ENCODE data around the gene PTCHD4.
"Not testable (repeated sequence)": the region's sequence is repeated elsewhere in the genome, so short reads cannot be mapped to it uniquely, and the experiment has no call there.

Gene PTCHD4

DNA sequence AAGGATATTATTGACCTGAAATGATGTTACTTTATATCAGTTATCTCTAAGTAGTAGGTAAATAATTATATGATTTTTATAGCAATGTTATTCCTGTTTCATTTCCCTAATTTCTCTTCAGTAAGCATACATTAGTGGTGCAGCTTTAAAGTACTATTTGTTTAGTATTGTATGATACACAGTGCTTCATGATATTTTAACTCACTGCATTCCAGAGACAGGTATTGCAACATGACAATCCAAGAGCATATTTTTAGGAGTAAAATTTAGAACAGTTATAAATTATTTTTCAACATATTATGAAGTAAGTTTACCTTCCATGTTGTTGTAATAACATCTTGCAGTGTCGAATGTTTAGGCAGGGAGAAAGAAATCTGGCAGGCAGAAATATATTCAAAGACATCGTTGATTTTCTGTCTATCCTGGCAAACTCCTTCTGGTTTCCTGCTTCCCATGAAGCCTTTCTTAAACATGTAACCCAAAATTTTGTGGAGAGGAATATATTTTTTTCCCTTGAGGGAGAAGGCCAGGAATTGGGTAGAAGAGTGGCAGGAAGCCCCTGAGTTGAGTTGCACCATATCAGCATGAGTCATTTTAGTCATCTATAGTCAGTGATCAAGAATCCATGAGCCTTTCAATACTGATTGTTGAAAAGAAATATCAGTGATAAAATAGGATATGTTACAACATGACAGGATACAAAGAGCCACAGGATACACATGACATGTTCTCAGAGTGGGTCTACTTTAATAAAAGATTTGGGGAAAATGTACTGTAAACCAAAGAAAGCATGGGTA is 29.0 kb upstream of the PTCHD4 start:
- H3K4me3 ChIP-seq (replicated peaks in 1 of 2; ENCODE audit: low read depth in 2 of 2, low read length in 2 of 2), result no peak overlapping the region
- no peak for DNase-seq (ENCODE audit: low read depth in 2 of 2)
- TF ChIP-seq CTCF (IDR thresholded peaks at IDR 0.05; ENCODE audit: low read depth, low read length), result no peak

DNA sequence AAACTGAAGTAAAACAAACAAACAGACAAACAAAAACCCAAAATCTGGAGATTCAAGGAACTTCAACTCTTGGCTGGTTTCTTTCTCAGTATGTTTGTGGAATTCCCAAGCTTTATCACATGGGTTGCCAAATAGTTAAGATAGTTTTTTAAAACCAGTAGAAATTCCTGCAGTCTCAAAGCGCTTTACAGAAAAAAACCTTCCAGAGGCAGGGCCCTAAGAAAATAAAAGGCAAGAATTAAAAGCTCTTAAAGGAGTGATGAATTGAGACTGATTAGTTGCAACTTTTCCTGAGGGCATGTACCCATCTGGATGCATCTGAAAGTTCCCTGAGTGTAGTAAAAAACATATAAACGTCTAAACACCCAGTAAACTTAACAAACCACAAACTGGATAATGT is 25.9 kb upstream of the PTCHD4 start:
- no peak for TF ChIP-seq CTCF (IDR thresholded peaks at IDR 0.05; ENCODE audit: low read depth, low read length)
- no peak overlapping the region for H3K4me3 ChIP-seq (replicated peaks in 1 of 2; ENCODE audit: low read depth in 2 of 2, low read length in 2 of 2)
- peak in 1 of 2 donors; percentile 81 for DNase-seq (ENCODE audit: low read depth in 2 of 2)

- DNase-seq (ENCODE audit: low read depth in 2 of 2), result peak; percentile 78 to 94
- no peak overlapping the region for H3K4me3 ChIP-seq (replicated peaks in 1 of 2; ENCODE audit: low read depth in 2 of 2, low read length in 2 of 2)
- no peak for TF ChIP-seq CTCF (IDR thresholded peaks at IDR 0.05; ENCODE audit: low read depth, low read length)
Observed at GRCh38 chr6:48135323-48136084, 24.5 kb upstream of the PTCHD4 start.

DNA sequence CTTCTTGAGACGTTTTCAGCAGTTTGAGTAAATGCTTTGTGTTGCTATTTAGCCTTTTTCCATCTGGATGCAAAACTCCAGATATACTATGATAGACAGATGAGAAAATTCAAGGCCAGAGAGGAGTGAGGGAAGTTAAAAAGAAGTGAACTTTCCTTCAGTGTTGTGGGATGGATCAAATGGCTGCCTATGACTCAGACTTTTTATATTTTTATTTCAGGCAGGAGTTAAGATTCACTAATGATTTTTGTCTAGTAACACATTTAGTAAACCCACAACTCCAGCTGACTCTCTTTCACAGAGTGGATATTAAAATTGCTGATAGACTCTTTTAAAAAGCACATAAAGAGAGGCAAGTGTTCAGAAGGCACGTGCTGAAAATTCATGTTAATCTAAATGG is 23.2 kb upstream of the PTCHD4 start:
- H3K4me3 ChIP-seq (replicated peaks in 1 of 2; ENCODE audit: low read depth in 2 of 2, low read length in 2 of 2), result no peak overlapping the region
- TF ChIP-seq CTCF (IDR thresholded peaks at IDR 0.05; ENCODE audit: low read depth, low read length), result no peak
- DNase-seq (ENCODE audit: low read depth in 2 of 2), result no peak

DNA sequence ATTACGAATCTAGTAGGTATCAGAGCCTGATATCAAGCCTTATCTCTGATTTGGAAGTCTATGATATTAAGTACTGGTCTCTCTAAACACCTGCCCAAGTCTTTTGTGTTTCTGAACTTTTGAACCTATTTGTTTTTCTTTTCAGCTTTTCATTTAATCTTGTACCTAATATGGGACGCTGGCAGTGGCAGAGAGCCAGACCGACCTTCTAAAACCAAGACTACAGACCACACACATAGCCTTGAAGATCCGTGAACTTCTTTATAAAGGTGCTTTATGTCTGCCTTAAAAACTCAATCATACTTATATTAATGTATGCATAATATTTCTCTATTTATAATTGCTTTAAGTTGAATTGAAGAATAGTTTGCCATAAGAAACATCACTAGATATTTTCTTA is 12.6 kb upstream of the PTCHD4 start:
- H3K4me3 ChIP-seq (replicated peaks in 1 of 2; ENCODE audit: low read depth in 2 of 2, low read length in 2 of 2), result no peak overlapping the region
- no peak for TF ChIP-seq CTCF (IDR thresholded peaks at IDR 0.05; ENCODE audit: low read depth, low read length)
- DNase-seq (ENCODE audit: low read depth in 2 of 2), result no peak

GRCh38 chr6:48121983-48122749 is 11.2 kb upstream of the PTCHD4 start:
- not testable (repeated sequence) for H3K4me3 ChIP-seq (replicated peaks in 1 of 2; ENCODE audit: low read depth in 2 of 2, low read length in 2 of 2); DNase-seq (ENCODE audit: low read depth in 2 of 2)
